HepG2 (cell line): ENCODE results near the gene SETD1B. TPM values are rescaled to one million over a fixed set of nuclear protein-coding genes. Genes with fewer than 3 reads are reported as not detected.

ENCODE experiments used
- AKNA ChIP-seq: sonication (generic); formaldehyde crosslinking; IDR thresholded peaks from 2 replicates; pipeline ENCODE4 v1.4.0; 2020; ENCODE audit warnings: missing genetic modification reagents, borderline replicate concordance
- BATF2 ChIP-seq: sonication (generic); formaldehyde crosslinking; IDR thresholded peaks from 2 replicates; pipeline ENCODE4 v1.8.0; 2022; ENCODE audit warnings: mild to moderate bottlenecking, missing genetic modification reagents, moderate library complexity
- HNRNPH1 ChIP-seq: fragments of 200-400 bp; formaldehyde crosslinking; optimal IDR thresholded peaks from 2 replicates; pipeline ENCODE3; 2017; ENCODE audit warnings: mild to moderate bottlenecking, low read depth, low read length
- IRF9 ChIP-seq: sonication (generic); formaldehyde crosslinking; IDR thresholded peaks from 2 replicates; pipeline ENCODE4 v1.8.0; 2022; ENCODE audit warnings: missing genetic modification reagents, mild to moderate bottlenecking, borderline replicate concordance
- KMT2A ChIP-seq: sonication (generic); formaldehyde crosslinking; IDR thresholded peaks from 2 replicates; pipeline ENCODE4 v1.4.0; 2020; ENCODE audit warnings: missing genetic modification reagents
- MIER2 ChIP-seq: IDR thresholded peaks from 2 replicates; pipeline ENCODE4 v1.6.1; 2016; ENCODE audit warnings: missing biosample characterization, missing genetic modification reagents
- SMYD3 ChIP-seq: sonication (generic); formaldehyde crosslinking; IDR thresholded peaks from 2 replicates; pipeline ENCODE4 v1.8.1; 2023; ENCODE audit warnings: mild to moderate bottlenecking, missing genetic modification reagents
- SP4 ChIP-seq: sonication (generic); formaldehyde crosslinking; IDR thresholded peaks from 2 replicates; pipeline ENCODE4 v1.8.1; 2023; ENCODE audit warnings: mild to moderate bottlenecking, missing genetic modification reagents
- TERF1 ChIP-seq: sonication (generic); formaldehyde crosslinking; IDR thresholded peaks from 2 replicates; pipeline ENCODE4 v1.8.0; 2022; ENCODE audit warnings: mild to moderate bottlenecking, missing genetic modification reagents, moderate library complexity
- TFAP4 ChIP-seq: sonication (generic); IDR thresholded peaks from 2 replicates; pipeline ENCODE4 v1.6.1; 2016; ENCODE audit warnings: low read depth, borderline replicate concordance
- TFE3 ChIP-seq: IDR thresholded peaks from 2 replicates; pipeline ENCODE4 v1.6.1; 2016
- ZBTB8A ChIP-seq: sonication (generic); formaldehyde crosslinking; IDR thresholded peaks from 2 replicates; pipeline ENCODE4 v1.4.0; 2020; ENCODE audit warnings: mild to moderate bottlenecking, low read depth, missing genetic modification reagents, borderline replicate concordance
- ZNF12 ChIP-seq: sonication (generic); formaldehyde crosslinking; IDR thresholded peaks from 2 replicates; pipeline ENCODE4 v1.5.0; 2020; ENCODE audit warnings: missing genetic modification reagents
- ZNF563 ChIP-seq: sonication (generic); formaldehyde crosslinking; IDR thresholded peaks from 2 replicates; pipeline ENCODE4 v1.8.0; 2022; ENCODE audit warnings: mild to moderate bottlenecking, moderate library complexity, missing genetic modification reagents
- ZNF678 ChIP-seq: sonication (generic); formaldehyde crosslinking; IDR thresholded peaks from 2 replicates; pipeline ENCODE4 v1.4.0; 2020; ENCODE audit warnings: mild to moderate bottlenecking, missing genetic modification reagents
- polyA plus RNA-seq, 8 experiments: library from polyadenylated mRNA; depleted of rRNA in 3 of 8; stranded (reverse) in 7 of 8; unstranded in 1 of 8; fragments of >200 nt; fragmentation: Illumina TruSeq in 4 of 8; extraction: Trizol in 4 of 8; gene quantifications; 2 replicates each; pipeline versions ENCODE4 v1.2.1 to v1.2.3, GENCODE V29; 2011 to 2016; ENCODE audit warnings: low read depth in 4 of 8, missing spikeins in 1 of 8, mixed read lengths in 1 of 8; ENCODE audit not compliant: insufficient read depth in 1 of 8
- total RNA-seq, 5 experiments: library from RNA; depleted of rRNA; stranded (reverse); fragments of >200 nt; fragmentation: Illumina TruSeq; extraction: Trizol; gene quantifications; 2 replicates each; pipeline ENCODE4 v1.2.3, GENCODE V29; 2016; ENCODE audit warnings: low read depth in 1 of 5

SETD1B gene
- total and polyA plus RNA-seq, 2 of the 13 experiments (the other 11 are each of a cell fraction or from before 2014, with no cell fraction given) = 1.1 to 1.4 TPM

- TF ChIP-seq AKNA (CRISPR knock-in tag) (no peak), SMYD3 (no peak), TFAP4 (no peak), TFE3 (0 out of 2 replicates have a peak, but pooled peaks have one; percentile 14), SP4 (CRISPR knock-in tag) (no peak), ZNF12 (no peak), KMT2A (peak; percentile 48; the same call in 1 of the 2 replicates), ZNF563 (CRISPR knock-in tag) (no peak), ZNF678 (CRISPR knock-in tag) (no peak), HNRNPH1 (no peak), IRF9 (CRISPR knock-in tag) (0 out of 2 replicates have a peak, but pooled peaks have one; percentile 14), TERF1 (no peak), ZBTB8A (no peak), BATF2 (CRISPR knock-in tag) (no peak), MIER2 (CRISPR knock-in tag) (no peak)
Observed at GRCh38 chr12:121795034-121795968, 8.5 kb upstream of the SETD1B start (continued).
